GM15510 (cell line): ENCODE data around the gene TGFBR3L.

Experiments used
- POLR2A ChIP-seq: IDR thresholded peaks from 3 replicates; pipeline ENCODE4 v1.6.1; 2011; ENCODE audit warnings: borderline replicate concordance; ENCODE audit not compliant: insufficient read length; ENCODE audit errors: extremely low read depth

TGFBR3L gene

DNA sequence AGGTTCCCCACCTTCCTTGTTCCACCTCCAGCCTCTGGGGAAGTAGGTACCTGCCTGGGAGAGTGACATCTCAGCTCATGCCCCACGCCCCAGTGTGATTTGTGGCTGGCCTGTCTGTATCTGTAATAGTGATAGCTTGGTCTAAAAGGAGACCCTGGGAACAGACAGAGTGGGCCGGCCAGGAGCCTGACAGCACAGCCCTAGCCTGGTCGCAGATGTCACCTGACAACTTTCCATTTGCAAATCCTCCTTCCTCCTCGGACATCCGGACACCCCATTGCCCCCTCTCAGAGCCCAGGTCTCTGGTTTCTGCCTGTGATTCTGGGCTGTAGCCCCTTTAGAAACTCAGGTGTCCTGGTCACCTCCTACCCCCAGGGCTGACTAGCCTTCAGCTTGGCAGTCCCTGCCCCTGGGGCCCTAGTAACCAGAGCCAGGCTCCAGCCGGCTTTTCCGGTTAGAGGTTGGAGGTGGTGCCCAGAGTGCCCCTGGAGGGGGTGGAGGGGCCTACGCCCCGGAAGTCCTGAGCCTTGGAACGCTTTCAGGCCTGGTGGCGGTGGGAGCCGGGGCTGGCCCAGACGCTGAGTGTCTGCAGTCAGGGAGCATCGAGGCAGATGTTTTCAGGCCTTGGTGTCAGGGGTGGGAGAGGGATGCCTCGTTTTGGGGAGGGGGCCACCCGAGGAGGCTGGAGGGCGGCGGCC lies 19.9 kb upstream of the TGFBR3L start:
- no peak for TF ChIP-seq POLR2A

- no peak for TF ChIP-seq POLR2A
These were observed 19.1 kb upstream of the TGFBR3L start for GRCh38 chr19:7895565-7895964.

DNA sequence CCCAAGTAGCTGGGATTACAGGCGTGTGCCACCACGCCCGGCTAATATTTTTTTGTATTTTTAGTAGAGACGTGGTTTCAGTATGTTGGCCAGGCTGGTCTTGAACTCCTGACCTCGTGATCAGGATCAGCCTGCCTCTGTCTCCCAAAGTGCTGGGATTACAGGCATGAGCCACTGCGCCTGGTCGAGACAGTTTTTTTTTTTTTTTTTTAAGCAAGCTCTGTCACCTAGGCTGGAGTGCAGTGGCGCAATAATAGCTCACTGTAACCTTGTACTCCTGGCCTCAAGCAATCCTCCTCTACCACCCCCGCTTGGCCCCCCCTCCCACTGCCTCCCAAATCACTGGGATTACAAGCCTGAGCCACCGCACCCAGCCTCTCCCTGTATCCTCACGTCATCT lies 17.3 kb upstream of the TGFBR3L start:
- TF ChIP-seq POLR2A, result no peak

- no peak for TF ChIP-seq POLR2A
These were observed 15.7 kb upstream of the TGFBR3L start for GRCh38 chr19:7898967-7899366.

- TF ChIP-seq POLR2A, result no peak
These were observed 14.8 kb upstream of the TGFBR3L start for GRCh38 chr19:7899751-7900378.

GRCh38 chr19:7900401-7900870 lies 14.2 kb upstream of the TGFBR3L start:
- TF ChIP-seq POLR2A, result no peak

GRCh38 chr19:7900931-7901330 lies 13.7 kb upstream of the TGFBR3L start:
- TF ChIP-seq POLR2A, result no peak

DNA sequence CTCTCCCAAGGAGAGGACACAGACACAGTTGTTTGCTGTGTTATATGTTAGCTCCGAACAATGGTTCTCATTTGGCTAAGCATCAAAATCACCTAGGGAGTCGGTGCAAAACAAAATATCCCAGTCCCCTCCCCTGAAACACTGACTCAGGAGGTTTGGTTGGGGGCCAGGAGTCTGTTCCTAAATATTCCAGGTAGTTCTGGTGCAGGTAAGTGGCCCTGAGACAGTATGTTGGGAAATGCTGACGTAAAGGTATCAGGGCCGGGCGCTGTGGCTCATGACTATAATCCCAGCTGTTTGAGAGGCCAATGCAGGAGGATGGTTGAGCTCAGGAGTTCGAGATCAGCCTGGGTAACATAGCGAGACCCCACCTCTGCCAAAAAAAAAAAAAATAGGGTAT lies 13.3 kb upstream of the TGFBR3L start:
- TF ChIP-seq POLR2A, result no peak

DNA sequence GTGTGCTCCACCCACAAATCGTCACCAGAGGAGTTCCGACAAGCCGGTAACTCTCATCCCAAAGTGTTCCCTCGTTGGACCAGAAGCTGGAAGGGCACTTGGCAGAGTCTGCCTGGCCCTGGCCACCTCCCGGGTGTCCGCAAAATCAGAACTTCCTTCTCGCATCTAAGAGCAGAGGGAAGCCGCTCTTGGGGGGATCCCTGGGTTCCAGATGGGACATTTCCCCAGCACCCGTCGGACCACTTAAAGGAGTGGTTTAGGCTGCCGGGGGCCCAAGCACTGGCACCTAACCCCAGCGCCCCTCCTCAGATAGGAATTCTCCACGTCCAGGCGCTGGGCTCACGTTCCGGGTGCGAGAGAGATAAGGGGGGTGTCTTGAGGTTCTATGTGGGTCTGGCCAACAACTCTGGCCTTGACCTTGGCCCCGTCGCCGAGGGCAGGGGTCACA lies 11.8 kb upstream of the TGFBR3L start:
- no peak for TF ChIP-seq POLR2A

DNA sequence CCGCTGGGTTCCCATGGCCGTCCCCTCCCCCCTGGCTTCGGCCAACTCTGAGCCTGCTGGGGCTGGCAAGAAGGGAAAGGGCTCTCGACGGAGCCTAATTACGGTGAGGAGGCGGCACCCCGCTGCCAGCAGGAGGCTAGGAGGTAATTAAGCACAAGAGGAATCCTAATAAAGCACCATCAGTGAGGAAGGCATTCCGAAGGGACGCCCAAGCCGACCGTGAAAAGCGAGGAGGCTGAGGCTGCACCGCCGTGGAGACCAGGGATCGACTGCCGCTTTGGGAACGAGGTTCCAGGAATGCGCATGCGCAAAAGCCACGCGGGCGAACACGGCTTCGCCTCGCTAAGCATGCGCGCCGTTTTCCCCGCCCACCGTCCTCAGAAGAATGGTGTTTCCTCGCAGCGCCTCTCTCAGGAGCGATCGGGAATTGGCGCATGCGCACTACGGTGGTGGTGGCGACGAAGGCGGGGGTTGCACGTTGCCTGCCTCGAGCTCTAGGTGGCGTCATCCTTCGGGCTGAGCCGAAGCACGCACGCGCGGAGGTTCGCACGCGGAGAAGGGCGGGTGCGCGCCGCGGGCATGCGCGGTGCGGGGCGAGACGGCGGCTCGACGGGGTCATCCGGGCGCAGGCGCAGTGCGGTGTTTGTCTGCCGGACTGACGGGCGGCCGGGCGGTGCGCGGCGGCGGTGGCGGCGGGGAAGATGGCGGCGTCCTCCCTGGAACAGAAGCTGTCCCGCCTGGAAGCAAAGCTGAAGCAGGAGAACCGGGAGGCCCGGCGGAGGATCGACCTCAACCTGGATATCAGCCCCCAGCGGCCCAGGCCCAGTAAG lies 11.2 kb upstream of the TGFBR3L start, which contains the start of gene MAP2K7:
Gene MAP2K7, plus strand, starts transcription at position 634 of the 830 bp plus-strand sequence. Its CDS starts 68 bp downstream, at position 702.
- TF ChIP-seq POLR2A, result peak; percentile 88

- TF ChIP-seq POLR2A, result no peak
These were observed 10.3 kb upstream of the TGFBR3L start for GRCh38 chr19:7904074-7905020.

DNA sequence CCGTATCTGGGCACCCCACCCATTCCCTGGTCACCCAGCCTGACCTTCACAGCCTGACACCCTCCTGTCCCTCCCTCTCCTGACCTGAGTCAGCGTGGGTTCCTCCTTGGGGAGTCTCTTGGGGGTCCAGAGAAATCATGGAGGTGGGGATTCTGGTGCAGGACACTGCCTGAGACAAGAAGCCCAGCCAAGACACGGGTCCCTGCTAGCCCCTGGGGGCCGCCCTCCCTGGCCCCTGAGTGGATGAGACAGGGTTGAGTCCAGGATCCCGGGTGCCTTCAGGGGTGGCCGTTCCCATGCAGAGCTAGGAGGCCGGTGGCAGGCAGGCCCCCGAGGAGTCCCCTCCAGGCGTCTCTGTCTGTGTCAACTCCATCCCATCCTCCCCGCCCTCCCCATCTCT lies 9.4 kb upstream of the TGFBR3L start:
- no peak for TF ChIP-seq POLR2A

DNA sequence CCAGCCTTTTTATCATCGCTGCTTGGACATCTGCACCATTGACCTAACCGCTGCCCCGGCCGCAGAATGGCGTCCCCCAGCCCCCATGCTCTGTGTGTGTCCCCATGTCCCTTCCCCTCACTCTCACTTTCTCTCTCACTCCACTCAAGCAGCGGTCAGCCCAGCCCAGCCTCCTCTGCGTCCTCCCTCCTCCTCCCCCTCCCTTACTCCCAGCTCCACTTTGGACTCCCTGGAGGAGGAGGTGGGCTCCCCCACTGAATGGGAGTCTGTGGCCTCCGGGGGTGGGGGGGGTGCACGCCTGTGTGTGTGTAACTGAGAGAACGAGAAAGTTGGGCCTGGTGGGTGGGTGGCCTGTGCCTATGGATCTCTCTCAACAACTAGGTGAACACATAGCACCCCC lies 8.8 kb upstream of the TGFBR3L start:
- TF ChIP-seq POLR2A, result no peak

- no peak for TF ChIP-seq POLR2A
These were observed 7.5 kb upstream of the TGFBR3L start for GRCh38 chr19:7907122-7907521.
